GM12892 (cell line): Measurements from ENCODE around the gene CPNE4.

Source experiments
- POLR2A ChIP-seq: IDR thresholded peaks from 2 replicates; pipeline ENCODE4 v1.6.1; 2011; ENCODE audit warnings: low read depth, low read length, control low read depth
- POLR2AphosphoS5 ChIP-seq: IDR thresholded peaks from 2 replicates; pipeline ENCODE4 v1.6.1; 2011; ENCODE audit warnings: low read depth, low read length, control low read depth
- TAF1 ChIP-seq: IDR thresholded peaks from 2 replicates; pipeline ENCODE4 v1.6.1; 2011; ENCODE audit warnings: low read depth, mild to moderate bottlenecking, control low read depth, low read length, borderline replicate concordance

DNA sequence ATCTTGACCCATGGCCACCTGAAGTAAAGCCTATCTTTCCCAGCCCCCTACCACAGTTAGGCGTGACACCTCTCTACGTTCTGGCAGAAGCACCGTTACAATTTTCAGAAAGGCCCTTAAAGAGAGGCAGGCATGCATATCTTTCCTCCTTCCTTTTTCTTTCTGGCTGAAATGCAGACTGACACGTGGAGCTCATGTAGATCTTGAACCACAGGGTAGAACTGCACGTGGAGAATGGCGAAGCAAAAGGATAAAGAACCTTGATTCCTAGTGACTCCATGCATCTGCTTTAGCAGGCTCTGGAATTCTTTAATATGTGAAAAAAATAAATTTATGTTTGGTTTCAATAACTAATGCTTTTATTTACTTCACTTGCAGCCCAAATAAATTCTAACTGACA, 166.6 kb downstream of the CPNE4 start:
- TF ChIP-seq POLR2A (no peak), POLR2AphosphoS5 (no peak), TAF1 (no peak)
